SK-N-MC (cell line): Measurements from ENCODE around the gene PHLDA1.

ENCODE experiments used
- DNase-seq: peaks from one replicate; pipeline ENCODE4 v3.0.0-alpha.2; 2011; ENCODE audit warnings: low read depth, low spot score
- H3K27ac ChIP-seq: fragments of 200-600 bp; sonication (generic); 2 replicates; pipeline ENCODE4 v1.5.1; 2016; ENCODE audit warnings: mixed run types
- H3K36me3 ChIP-seq: fragments of 200-600 bp; sonication (generic); 2 replicates; pipeline ENCODE4 v1.6.1; 2017; ENCODE audit warnings: antibody characterized with exemption, low read length, mixed read lengths; ENCODE audit not compliant: insufficient read depth
- H3K4me3 ChIP-seq: fragments of 200-600 bp; sonication (generic); 2 replicates; pipeline ENCODE4 v1.5.1; 2016
- H3K9ac ChIP-seq: fragments of 200-600 bp; sonication (generic); 2 replicates; pipeline ENCODE4 v1.8.0; 2017; ENCODE audit warnings: mixed run types, mixed read lengths; ENCODE audit not compliant: insufficient read length
- H3K9me3 ChIP-seq: fragments of 200-600 bp; sonication (generic); 2 replicates; pipeline ENCODE4 v1.6.1; 2017; ENCODE audit warnings: low read depth, mild to moderate bottlenecking, antibody characterized with exemption, low read length, moderate library complexity, mixed read lengths
- EZH2 ChIP-seq: fragments of 200-600 bp; sonication (generic); IDR thresholded peaks from one replicate; pipeline ENCODE4 v1.6.1; 2017; ENCODE audit warnings: antibody characterized with exemption
- FOXP2 ChIP-seq: optimal IDR thresholded peaks from 2 replicates; pipeline ENCODE3; 2011; ENCODE audit warnings: mild to moderate bottlenecking, moderate library complexity; ENCODE audit not compliant: insufficient read depth; ENCODE audit errors: extremely low read length, control extremely low read depth
- POLR2AphosphoS5 ChIP-seq: IDR thresholded peaks from 2 replicates; pipeline ENCODE4 v1.6.1; 2012; ENCODE audit warnings: mild to moderate bottlenecking, low read depth, low read length, borderline replicate concordance

The PHLDA1 gene

GRCh38 chr12:76018111-76018510 lies 13.5 kb downstream of the PHLDA1 start:
- no peak overlapping the region for H3K9ac ChIP-seq
- DNase-seq: no peak
- no peak overlapping the region for H3K4me3 ChIP-seq
- no peak for TF ChIP-seq FOXP2
- TF ChIP-seq EZH2: no peak
- TF ChIP-seq POLR2AphosphoS5: no peak
- no peak overlapping the region for H3K27ac ChIP-seq
- H3K36me3 ChIP-seq: no peaks in the 10 kb centered on the region
- H3K9me3 ChIP-seq: no peaks in the 10 kb centered on the region

DNA sequence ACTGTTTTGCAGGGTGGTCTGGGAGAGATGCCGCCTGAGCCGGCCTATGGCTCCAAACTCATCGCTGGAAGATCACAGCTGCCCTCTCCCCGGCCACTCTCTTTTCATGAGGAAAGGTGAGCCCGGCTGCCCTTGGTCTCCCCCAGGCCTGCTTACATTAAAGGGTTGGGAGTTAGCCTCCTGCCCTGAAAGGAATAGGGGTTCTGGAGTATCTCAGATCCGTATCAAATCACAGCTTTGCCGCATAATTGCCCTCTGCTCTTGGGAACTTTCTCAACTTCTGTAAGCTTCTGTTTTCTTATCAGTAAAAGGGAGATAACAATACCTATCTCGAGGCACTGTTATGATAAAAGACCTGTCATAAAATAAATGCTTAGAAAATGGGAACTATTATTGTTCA lies 17.6 kb downstream of the PHLDA1 start:
- no peaks in the 10 kb centered on the region for H3K36me3 ChIP-seq
- H3K4me3 ChIP-seq: no peak overlapping the region
- TF ChIP-seq EZH2: no peak
- TF ChIP-seq POLR2AphosphoS5: no peak
- no peak for TF ChIP-seq FOXP2
- H3K27ac ChIP-seq: no peak overlapping the region
- no peak overlapping the region for H3K9ac ChIP-seq
- H3K9me3 ChIP-seq: no peaks in the 10 kb centered on the region
- no peak for DNase-seq

DNA sequence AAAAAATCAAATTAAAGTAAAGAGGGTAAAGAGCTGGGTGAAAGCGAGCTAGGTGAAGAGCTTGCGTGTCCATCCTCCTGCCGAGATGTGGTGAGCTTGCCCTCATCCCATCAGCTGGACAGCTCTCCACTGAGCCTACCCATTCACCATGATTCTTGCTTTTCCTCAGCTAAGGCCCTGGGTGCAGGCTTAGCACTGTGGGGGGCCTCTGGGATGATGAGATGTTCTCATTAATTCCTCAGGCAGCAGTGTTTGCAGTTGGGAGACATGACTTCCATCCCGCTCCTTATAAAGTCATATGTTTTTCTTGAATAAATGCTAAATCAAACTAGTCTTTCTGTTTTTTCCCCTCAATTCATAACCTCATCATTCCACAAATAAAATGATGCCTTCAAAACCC lies 18.0 kb downstream of the PHLDA1 start:
- no peaks in the 10 kb centered on the region for H3K36me3 ChIP-seq
- no peak overlapping the region for H3K27ac ChIP-seq
- no peaks in the 10 kb centered on the region for H3K9me3 ChIP-seq
- H3K9ac ChIP-seq: no peak overlapping the region
- no peak for TF ChIP-seq FOXP2
- TF ChIP-seq POLR2AphosphoS5: no peak
- TF ChIP-seq EZH2: no peak
- no peak overlapping the region for H3K4me3 ChIP-seq
- DNase-seq: no peak

GRCh38 chr12:76012644-76013043 lies 18.9 kb downstream of the PHLDA1 start:
- H3K9me3 ChIP-seq: no peaks in the 10 kb centered on the region
- H3K9ac ChIP-seq: no peak overlapping the region
- H3K27ac ChIP-seq: no peak overlapping the region
- H3K4me3 ChIP-seq: no peak overlapping the region
- no peaks in the 10 kb centered on the region for H3K36me3 ChIP-seq
- no peak for TF ChIP-seq POLR2AphosphoS5
- TF ChIP-seq FOXP2: no peak
- TF ChIP-seq EZH2: no peak
- DNase-seq: no peak

GRCh38 chr12:76010732-76011458 lies 20.7 kb downstream of the PHLDA1 start:
- Histone ChIP-seq H3K9me3 (no peaks in the 10 kb centered on the region), H3K9ac (no peak overlapping the region), H3K27ac (no peak overlapping the region), H3K4me3 (no peak overlapping the region), H3K36me3 (no peaks in the 10 kb centered on the region)
- no peak for TF ChIP-seq EZH2
- TF ChIP-seq FOXP2: no peak
- TF ChIP-seq POLR2AphosphoS5: no peak
- DNase-seq: no peak

DNA sequence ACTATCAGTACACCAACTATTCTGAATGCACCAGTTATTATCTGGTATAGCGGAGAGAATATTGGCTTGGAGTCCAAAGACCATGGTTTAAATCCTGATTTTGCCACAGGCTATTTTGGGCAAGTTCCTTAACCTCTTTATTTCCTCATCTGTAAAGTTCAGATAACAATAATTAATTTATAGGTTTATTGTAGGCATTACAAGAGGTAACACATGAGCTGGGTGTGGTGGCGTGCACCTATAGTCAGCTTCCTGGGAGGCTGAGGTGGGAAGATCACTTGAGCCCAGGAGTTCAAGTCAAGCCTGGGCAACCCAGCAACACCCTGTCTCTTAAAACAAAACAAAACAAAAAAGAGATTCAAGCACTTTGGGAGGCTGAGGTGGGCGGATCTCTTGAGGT lies 23.1 kb downstream of the PHLDA1 start:
- H3K27ac ChIP-seq: no peak overlapping the region
- no peaks in the 10 kb centered on the region for H3K36me3 ChIP-seq
- H3K9ac ChIP-seq: no peak overlapping the region
- no peaks in the 10 kb centered on the region for H3K9me3 ChIP-seq
- TF ChIP-seq FOXP2 (no peak), POLR2AphosphoS5 (no peak), EZH2 (no peak)
- no peak overlapping the region for H3K4me3 ChIP-seq
- no peak for DNase-seq

DNA sequence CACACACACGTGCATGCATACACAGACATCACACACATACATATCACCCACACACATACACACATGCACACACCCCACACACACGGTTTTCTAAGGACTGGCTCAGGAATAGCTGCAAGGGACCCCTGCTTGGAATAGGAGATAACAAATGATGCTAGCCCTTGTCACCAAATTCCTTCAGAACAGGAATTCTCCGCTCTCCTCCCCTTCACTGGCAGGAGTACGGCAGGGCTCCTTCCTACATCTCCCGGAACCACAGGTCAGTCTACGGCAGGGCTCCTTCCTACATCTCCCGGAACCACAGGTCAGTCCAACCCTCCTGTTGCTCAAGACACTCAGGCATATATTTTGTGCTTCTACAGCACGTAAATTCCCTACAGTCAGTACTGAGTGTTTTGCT lies 23.9 kb downstream of the PHLDA1 start:
- Histone ChIP-seq H3K4me3 (no peak overlapping the region), H3K9ac (no peak overlapping the region), H3K9me3 (no peaks in the 10 kb centered on the region), H3K27ac (no peak overlapping the region), H3K36me3 (no peaks in the 10 kb centered on the region)
- no peak for DNase-seq
- TF ChIP-seq EZH2: no peak
- no peak for TF ChIP-seq POLR2AphosphoS5
- no peak for TF ChIP-seq FOXP2

GRCh38 chr12:76006028-76006925 lies 25.3 kb downstream of the PHLDA1 start:
- no peak overlapping the region for H3K27ac ChIP-seq
- no peak for DNase-seq

More at GRCh38 chr12:76006028-76006925, 25.3 kb downstream of the PHLDA1 start:
- Histone ChIP-seq H3K36me3 (no peaks in the 10 kb centered on the region), H3K9me3 (no peaks in the 10 kb centered on the region), H3K4me3 (no peak overlapping the region), H3K9ac (no peak overlapping the region)
- TF ChIP-seq FOXP2 (peak; percentile 31), EZH2 (no peak)
